ENCODE data around the gene KAT6B. TPM values are rescaled to one million over a fixed set of nuclear protein-coding genes. Genes with fewer than 3 reads are reported as not detected.

KAT6B gene
- total and polyA plus RNA-seq, 10 of the 15 experiments (the other 5 are each of a cell fraction or from before 2014, with no cell fraction given), result 2.7 to 22.6 (median 15.7) TPM

DNA sequence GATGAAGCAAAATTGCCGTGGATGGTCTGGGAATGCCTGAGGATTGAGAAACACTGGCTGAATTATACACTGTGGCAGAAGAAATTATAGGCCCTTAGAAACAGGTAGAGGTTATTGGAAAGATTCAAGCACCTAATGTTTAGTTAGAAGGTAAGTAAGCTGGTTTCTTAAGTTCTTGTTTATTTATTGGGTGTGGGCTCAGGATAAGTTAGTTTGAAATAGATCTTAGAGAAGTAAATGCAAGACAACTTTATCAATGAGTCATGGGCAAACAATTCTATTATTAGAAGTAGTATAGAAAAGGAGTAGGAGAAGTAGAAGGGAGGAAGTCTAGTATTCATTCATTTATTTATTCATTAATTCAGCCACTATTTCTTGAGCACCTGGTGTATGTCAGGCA lies 96.5 kb downstream of the KAT6B start:
- CTCF ChIA-PET, result interaction anchor here (1.3 to 2.1 kb wide), 3 partner anchors 10 to 184 kb away, joined by 3 to 6 read pairs (median 3); no protein-coding TSS in a partner anchor
- no peak overlapping the region for H2AFZ ChIP-seq (ENCODE audit: control insufficient read depth, low read depth, low read length)
- H3K4me2 ChIP-seq (ENCODE audit: control insufficient read depth, insufficient read depth), result no peak overlapping the region
- no peaks in the 10 kb centered on the region for H3K27me3 ChIP-seq (replicated peaks in 1 of 2; ENCODE audit: control insufficient read depth in 2 of 2, insufficient read depth in 2 of 2, low read length in 1 of 2)
- DNase-seq (ENCODE audit: low read depth, low spot score) (no peak), ATAC-seq (no peak), FAIRE-seq (no peak)
- intact Hi-C loops (cut with micrococcal nuclease; ENCODE audit: unreplicated experiment) (no loop called here), in situ Hi-C loops (cut with MboI) (no loop called here)
- RAD21 ChIA-PET (ENCODE audit: unreplicated experiment), result interaction anchor here (1.3 kb wide), 1 partner anchor 35 kb away, joined by 3 read pairs; no protein-coding TSS in a partner anchor
- WGBS (ENCODE audit: insufficient coverage, insufficient replicate concordance, low lambda C conversion rate, missing lambda C conversion rate), result 96% methylated on average over 1 of the region's 1 CpG
- POLR2A ChIA-PET, result interaction anchor here (1.3 kb wide), 1 partner anchor 20 kb away, joined by 4 read pairs; no protein-coding TSS in a partner anchor
- H3K9me3 ChIP-seq (replicated peaks; ENCODE audit: control insufficient read depth, insufficient read depth, low read length), result peaks cover 7% of the 10 kb centered on the region
- H3K79me2 ChIP-seq (ENCODE audit: control insufficient read depth, insufficient read depth, low read length), result peaks cover 8% of the 10 kb centered on the region
- no peaks in the 10 kb centered on the region for H3K4me1 ChIP-seq (ENCODE audit: control insufficient read depth, insufficient read depth, low read length)
- TF ChIP-seq SP1 (IDR thresholded peaks at IDR 0.05; ENCODE audit: low read depth, low read length) (no peak), LARP7 (IDR thresholded peaks at IDR 0.05) (no peak), RAD51 (IDR thresholded peaks at IDR 0.05) (no peak), CBX5 (IDR thresholded peaks at IDR 0.05; ENCODE audit: low read depth) (no peak)
- TF ChIP-seq, protein P1, sequence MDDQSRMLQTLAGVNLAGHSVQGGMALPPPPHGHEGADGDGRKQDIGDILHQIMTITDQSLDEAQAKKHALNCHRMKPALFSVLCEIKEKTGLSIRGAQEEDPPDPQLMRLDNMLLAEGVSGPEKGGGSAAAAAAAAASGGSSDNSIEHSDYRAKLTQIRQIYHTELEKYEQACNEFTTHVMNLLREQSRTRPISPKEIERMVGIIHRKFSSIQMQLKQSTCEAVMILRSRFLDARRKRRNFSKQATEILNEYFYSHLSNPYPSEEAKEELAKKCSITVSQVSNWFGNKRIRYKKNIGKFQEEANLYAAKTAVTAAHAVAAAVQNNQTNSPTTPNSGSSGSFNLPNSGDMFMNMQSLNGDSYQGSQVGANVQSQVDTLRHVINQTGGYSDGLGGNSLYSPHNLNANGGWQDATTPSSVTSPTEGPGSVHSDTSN (IDR thresholded peaks at IDR 0.05; ENCODE audit: insufficient replicate concordance, low read depth, low read length), result no peak
- TF ChIP-seq, protein P2, sequence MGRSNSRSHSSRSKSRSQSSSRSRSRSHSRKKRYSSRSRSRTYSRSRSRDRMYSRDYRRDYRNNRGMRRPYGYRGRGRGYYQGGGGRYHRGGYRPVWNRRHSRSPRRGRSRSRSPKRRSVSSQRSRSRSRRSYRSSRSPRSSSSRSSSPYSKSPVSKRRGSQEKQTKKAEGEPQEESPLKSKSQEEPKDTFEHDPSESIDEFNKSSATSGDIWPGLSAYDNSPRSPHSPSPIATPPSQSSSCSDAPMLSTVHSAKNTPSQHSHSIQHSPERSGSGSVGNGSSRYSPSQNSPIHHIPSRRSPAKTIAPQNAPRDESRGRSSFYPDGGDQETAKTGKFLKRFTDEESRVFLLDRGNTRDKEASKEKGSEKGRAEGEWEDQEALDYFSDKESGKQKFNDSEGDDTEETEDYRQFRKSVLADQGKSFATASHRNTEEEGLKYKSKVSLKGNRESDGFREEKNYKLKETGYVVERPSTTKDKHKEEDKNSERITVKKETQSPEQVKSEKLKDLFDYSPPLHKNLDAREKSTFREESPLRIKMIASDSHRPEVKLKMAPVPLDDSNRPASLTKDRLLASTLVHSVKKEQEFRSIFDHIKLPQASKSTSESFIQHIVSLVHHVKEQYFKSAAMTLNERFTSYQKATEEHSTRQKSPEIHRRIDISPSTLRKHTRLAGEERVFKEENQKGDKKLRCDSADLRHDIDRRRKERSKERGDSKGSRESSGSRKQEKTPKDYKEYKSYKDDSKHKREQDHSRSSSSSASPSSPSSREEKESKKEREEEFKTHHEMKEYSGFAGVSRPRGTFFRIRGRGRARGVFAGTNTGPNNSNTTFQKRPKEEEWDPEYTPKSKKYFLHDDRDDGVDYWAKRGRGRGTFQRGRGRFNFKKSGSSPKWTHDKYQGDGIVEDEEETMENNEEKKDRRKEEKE (IDR thresholded peaks at IDR 0.05), result no peak
- TF ChIP-seq, protein P3, sequence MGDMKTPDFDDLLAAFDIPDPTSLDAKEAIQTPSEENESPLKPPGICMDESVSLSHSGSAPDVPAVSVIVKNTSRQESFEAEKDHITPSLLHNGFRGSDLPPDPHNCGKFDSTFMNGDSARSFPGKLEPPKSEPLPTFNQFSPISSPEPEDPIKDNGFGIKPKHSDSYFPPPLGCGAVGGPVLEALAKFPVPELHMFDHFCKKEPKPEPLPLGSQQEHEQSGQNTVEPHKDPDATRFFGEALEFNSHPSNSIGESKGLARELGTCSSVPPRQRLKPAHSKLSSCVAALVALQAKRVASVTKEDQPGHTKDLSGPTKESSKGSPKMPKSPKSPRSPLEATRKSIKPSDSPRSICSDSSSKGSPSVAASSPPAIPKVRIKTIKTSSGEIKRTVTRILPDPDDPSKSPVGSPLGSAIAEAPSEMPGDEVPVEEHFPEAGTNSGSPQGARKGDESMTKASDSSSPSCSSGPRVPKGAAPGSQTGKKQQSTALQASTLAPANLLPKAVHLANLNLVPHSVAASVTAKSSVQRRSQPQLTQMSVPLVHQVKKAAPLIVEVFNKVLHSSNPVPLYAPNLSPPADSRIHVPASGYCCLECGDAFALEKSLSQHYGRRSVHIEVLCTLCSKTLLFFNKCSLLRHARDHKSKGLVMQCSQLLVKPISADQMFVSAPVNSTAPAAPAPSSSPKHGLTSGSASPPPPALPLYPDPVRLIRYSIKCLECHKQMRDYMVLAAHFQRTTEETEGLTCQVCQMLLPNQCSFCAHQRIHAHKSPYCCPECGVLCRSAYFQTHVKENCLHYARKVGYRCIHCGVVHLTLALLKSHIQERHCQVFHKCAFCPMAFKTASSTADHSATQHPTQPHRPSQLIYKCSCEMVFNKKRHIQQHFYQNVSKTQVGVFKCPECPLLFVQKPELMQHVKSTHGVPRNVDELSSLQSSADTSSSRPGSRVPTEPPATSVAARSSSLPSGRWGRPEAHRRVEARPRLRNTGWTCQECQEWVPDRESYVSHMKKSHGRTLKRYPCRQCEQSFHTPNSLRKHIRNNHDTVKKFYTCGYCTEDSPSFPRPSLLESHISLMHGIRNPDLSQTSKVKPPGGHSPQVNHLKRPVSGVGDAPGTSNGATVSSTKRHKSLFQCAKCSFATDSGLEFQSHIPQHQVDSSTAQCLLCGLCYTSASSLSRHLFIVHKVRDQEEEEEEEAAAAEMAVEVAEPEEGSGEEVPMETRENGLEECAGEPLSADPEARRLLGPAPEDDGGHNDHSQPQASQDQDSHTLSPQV (IDR thresholded peaks at IDR 0.05), result no peak
- TF ChIP-seq, protein P4, sequence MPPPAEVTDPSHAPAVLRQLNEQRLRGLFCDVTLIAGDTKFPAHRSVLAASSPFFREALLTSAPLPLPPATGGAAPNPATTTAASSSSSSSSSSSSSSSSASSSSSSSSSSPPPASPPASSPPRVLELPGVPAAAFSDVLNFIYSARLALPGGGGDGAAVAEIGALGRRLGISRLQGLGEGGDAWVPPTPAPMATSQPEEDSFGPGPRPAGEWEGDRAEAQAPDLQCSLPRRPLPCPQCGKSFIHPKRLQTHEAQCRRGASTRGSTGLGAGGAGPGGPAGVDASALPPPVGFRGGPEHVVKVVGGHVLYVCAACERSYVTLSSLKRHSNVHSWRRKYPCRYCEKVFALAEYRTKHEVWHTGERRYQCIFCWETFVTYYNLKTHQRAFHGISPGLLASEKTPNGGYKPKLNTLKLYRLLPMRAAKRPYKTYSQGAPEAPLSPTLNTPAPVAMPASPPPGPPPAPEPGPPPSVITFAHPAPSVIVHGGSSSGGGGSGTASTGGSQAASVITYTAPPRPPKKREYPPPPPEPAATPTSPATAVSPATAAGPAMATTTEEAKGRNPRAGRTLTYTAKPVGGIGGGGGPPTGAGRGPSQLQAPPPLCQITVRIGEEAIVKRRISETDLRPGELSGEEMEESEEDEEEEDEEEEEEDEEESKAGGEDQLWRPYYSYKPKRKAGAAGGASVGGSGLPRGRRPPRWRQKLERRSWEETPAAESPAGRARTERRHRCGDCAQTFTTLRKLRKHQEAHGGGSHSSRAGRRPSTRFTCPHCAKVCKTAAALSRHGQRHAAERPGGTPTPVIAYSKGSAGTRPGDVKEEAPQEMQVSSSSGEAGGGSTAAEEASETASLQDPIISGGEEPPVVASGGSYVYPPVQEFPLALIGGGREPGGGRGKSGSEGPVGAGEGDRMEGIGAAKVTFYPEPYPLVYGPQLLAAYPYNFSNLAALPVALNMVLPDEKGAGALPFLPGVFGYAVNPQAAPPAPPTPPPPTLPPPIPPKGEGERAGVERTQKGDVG (CRISPR knock-in tag; IDR thresholded peaks at IDR 0.05), result no peak
- no peak overlapping the region for H3K9ac ChIP-seq (ENCODE audit: control insufficient read depth, insufficient read depth, low read length)
- BruUV-seq (replicated peaks), result no TSS peak
- no peaks in the 10 kb centered on the region for H3K36me3 ChIP-seq (ENCODE audit: control insufficient read depth in 2 of 2, insufficient read depth in 2 of 2, low read length in 1 of 2)
- SMC1A ChIA-PET (ENCODE audit: uncharacterized antibody, unreplicated experiment), result interaction anchor here (1.6 to 2.7 kb wide), 4 partner anchors 8 to 35 kb away, joined by 3 to 7 read pairs (median 5); no protein-coding TSS in a partner anchor
- no peak overlapping the region for H3K27ac ChIP-seq (ENCODE audit: control insufficient read depth, insufficient read depth)
- H4K20me1 ChIP-seq (ENCODE audit: control insufficient read depth, insufficient read depth), result no peaks in the 10 kb centered on the region
- H3K4me3 ChIP-seq, result no peak overlapping the region
